ENCODE results near the gene COMTD1. TPM values are rescaled to one million over a fixed set of nuclear protein-coding genes. Genes with fewer than 3 reads are reported as not detected.
"Not testable (repeated sequence)": the region's sequence is repeated elsewhere in the genome, so short reads cannot be mapped to it uniquely, and the experiment has no call there.

The COMTD1 gene
- total and polyA plus RNA-seq, 2 donors (not counting 3 experiments of a cell fraction or from before 2014, with no cell fraction given): 18.4 to 18.6 TPM

DNA sequence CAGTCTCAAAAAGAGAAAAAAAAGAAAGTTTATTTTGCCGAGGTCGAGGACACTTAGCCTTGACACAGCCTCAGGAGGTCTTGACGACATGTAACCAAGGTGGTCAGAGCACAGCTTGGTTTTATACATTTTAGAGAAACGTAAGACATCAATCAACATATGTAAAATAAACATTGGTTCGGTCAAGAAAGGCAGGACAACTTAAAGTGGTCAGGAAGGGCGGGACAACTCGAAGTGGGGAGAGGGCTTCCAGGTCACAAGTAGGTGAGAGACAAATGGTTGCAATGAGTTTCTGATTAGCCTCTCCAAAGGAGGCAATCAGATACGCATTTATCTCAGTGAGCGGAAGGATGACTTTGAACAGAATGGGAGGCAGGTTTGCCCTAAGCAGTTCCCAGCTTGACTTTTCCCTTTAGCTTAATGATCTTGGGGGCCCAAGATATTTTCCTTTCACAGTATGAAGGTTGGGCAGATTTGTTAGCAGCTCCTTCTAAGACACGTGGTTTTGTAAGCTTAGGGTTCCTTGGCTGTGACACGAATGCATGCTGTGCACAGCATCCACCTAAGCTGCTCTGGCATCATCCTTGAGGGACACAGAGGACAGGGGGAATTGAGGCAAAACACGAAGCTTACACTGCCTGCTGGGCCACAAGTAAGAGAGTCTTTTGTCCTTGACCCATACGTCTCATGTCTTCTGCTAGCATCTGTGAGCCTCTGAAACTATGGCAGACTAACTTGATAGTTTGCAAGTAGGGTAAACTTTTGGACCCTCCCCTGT is 28.5 kb downstream of the COMTD1 start:
- H3K4me3 ChIP-seq (replicated peaks in 1 of 3; ENCODE audit: insufficient read depth in 1 of 3, low read depth in 1 of 3, low read length in 3 of 3): no peak overlapping the region
- H3K9me1 ChIP-seq (replicated peaks; ENCODE audit: control insufficient read depth, extremely low read depth, insufficient read depth, low read length): no peaks in the 10 kb centered on the region
- H3K4me2 ChIP-seq (ENCODE audit: insufficient read depth, low read length): no peak overlapping the region
- H3K79me2 ChIP-seq (ENCODE audit: control insufficient read depth, insufficient read depth, low read length): peaks cover 16% of the 10 kb centered on the region
- dilution Hi-C loops (cut with MboI; ENCODE audit: extremely low pct_ligation_motif_present, low sequenced_read_pairs) (no loop called here), intact Hi-C loops (cut with micrococcal nuclease) (no loop called here)
- peaks cover 13% of the 10 kb centered on the region for H3K4me1 ChIP-seq (ENCODE audit: control insufficient read depth, extremely low read depth, insufficient read depth, low read length)
- no peak for DNase-seq (ENCODE audit: low read depth, low spot score)
- BruUV-seq (replicated peaks): no TSS peak
- peaks cover under 1 to 2% of the 10 kb centered on the region in 2 experiments for H3K36me3 ChIP-seq (ENCODE audit: control insufficient read depth in 2 of 2, extremely low read depth in 1 of 2, insufficient read depth in 2 of 2, low read length in 2 of 2)
- TF ChIP-seq GATA2 (IDR thresholded peaks at IDR 0.05; ENCODE audit: insufficient read depth, insufficient read length, low read depth, low read length) (no peak), MYC (IDR thresholded peaks at IDR 0.05; ENCODE audit: low read depth, low read length) (no peak), EZH2 (IDR thresholded peaks at IDR 0.05; ENCODE audit: borderline replicate concordance, low read depth, low read length, severe bottlenecking) (no peak), POLR2A (IDR thresholded peaks at IDR 0.05; ENCODE audit: low read depth, low read length) (no peak), POLR2AphosphoS5 (IDR thresholded peaks at IDR 0.05; ENCODE audit: insufficient read depth, low read depth, low read length) (no peak), FOS (IDR thresholded peaks at IDR 0.05; ENCODE audit: borderline replicate concordance, insufficient read depth, low read length) (no peak), JUN (IDR thresholded peaks at IDR 0.05; ENCODE audit: borderline replicate concordance, insufficient read depth, insufficient read length, low read depth) (no peak)
- TF ChIP-seq, protein P1, sequence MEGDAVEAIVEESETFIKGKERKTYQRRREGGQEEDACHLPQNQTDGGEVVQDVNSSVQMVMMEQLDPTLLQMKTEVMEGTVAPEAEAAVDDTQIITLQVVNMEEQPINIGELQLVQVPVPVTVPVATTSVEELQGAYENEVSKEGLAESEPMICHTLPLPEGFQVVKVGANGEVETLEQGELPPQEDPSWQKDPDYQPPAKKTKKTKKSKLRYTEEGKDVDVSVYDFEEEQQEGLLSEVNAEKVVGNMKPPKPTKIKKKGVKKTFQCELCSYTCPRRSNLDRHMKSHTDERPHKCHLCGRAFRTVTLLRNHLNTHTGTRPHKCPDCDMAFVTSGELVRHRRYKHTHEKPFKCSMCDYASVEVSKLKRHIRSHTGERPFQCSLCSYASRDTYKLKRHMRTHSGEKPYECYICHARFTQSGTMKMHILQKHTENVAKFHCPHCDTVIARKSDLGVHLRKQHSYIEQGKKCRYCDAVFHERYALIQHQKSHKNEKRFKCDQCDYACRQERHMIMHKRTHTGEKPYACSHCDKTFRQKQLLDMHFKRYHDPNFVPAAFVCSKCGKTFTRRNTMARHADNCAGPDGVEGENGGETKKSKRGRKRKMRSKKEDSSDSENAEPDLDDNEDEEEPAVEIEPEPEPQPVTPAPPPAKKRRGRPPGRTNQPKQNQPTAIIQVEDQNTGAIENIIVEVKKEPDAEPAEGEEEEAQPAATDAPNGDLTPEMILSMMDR (IDR thresholded peaks at IDR 0.05; ENCODE audit: extremely low read depth in 1 of 2, insufficient read depth in 1 of 2, low read depth in 1 of 2, low read length in 2 of 2): no peak
- TF ChIP-seq, protein P2, sequence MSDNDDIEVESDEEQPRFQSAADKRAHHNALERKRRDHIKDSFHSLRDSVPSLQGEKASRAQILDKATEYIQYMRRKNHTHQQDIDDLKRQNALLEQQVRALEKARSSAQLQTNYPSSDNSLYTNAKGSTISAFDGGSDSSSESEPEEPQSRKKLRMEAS (IDR thresholded peaks at IDR 0.05; ENCODE audit: insufficient read depth, insufficient read length): no peak
- H3K27ac ChIP-seq (ENCODE audit: insufficient read depth, low read depth, low read length): no peak overlapping the region
- no peaks in the 10 kb centered on the region for H3K27me3 ChIP-seq (ENCODE audit: control insufficient read depth in 2 of 2, insufficient read depth in 2 of 2, low read length in 2 of 2)
- no peak overlapping the region for H3K9ac ChIP-seq (replicated peaks; ENCODE audit: extremely low read depth, insufficient read depth, low read length)
- H4K20me1 ChIP-seq (replicated peaks; ENCODE audit: control insufficient read depth, extremely low read depth, insufficient read depth, low read length): peaks cover 3% of the 10 kb centered on the region
- no peak for FAIRE-seq
- no peak overlapping the region for H2AFZ ChIP-seq (ENCODE audit: low read depth, low read length)
- ChIA-PET CTCF (interaction anchor here (1.6 kb wide), 1 partner anchor 19 kb away, joined by 6 read pairs; no protein-coding TSS in a partner anchor), POLR2A (interaction anchor here (0.7 kb wide), 1 partner anchor 28 kb away, joined by 3 read pairs; no protein-coding TSS in a partner anchor)
- no peaks in the 10 kb centered on the region for H3K9me3 ChIP-seq (replicated peaks; ENCODE audit: control insufficient read depth, insufficient read depth, low read length)

DNA sequence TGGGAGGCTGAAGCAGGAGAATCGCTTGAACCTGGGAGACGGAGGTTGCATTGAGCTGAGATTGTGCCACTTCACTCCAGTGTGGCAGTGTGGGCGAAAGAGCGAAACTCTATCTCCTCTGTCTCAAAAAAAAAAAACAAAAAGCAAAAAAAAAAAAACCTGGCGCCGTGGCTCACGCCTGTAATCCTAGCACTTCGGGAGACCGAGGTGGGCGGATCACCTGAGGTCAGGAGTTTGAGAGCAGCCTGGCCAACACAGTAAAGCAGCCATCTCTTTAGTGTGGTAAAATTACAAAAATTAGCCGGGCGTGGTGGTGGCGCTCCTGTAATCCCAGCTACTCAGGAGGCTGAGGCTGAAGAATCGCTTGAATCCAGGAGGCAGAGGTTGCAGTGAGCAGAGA is 29.1 kb downstream of the COMTD1 start:
- H3K9me3 ChIP-seq (replicated peaks; ENCODE audit: control insufficient read depth, insufficient read depth, low read length); H3K4me3 ChIP-seq (replicated peaks in 1 of 3; ENCODE audit: insufficient read depth in 1 of 3, low read depth in 1 of 3, low read length in 3 of 3); H3K4me2 ChIP-seq (ENCODE audit: insufficient read depth, low read length); BruUV-seq (replicated peaks); H3K9me1 ChIP-seq (replicated peaks; ENCODE audit: control insufficient read depth, extremely low read depth, insufficient read depth, low read length); H3K4me1 ChIP-seq (ENCODE audit: control insufficient read depth, extremely low read depth, insufficient read depth, low read length); H2AFZ ChIP-seq (ENCODE audit: low read depth, low read length); H3K27me3 ChIP-seq (ENCODE audit: control insufficient read depth in 2 of 2, insufficient read depth in 2 of 2, low read length in 2 of 2); dilution Hi-C loops (cut with MboI; ENCODE audit: extremely low pct_ligation_motif_present, low sequenced_read_pairs); H4K20me1 ChIP-seq (replicated peaks; ENCODE audit: control insufficient read depth, extremely low read depth, insufficient read depth, low read length); DNase-seq (ENCODE audit: low read depth, low spot score); H3K36me3 ChIP-seq (ENCODE audit: control insufficient read depth in 2 of 2, extremely low read depth in 1 of 2, insufficient read depth in 2 of 2, low read length in 2 of 2); H3K79me2 ChIP-seq (ENCODE audit: control insufficient read depth, insufficient read depth, low read length); intact Hi-C loops (cut with micrococcal nuclease); FAIRE-seq; H3K9ac ChIP-seq (replicated peaks; ENCODE audit: extremely low read depth, insufficient read depth, low read length); H3K27ac ChIP-seq (ENCODE audit: insufficient read depth, low read depth, low read length): not testable (repeated sequence)
- ChIA-PET POLR2A (interaction anchor here (0.7 kb wide), 1 partner anchor 1024 kb away, joined by 4 read pairs; no protein-coding TSS in a partner anchor), CTCF (interaction anchor here (1.6 kb wide), 1 partner anchor 19 kb away, joined by 6 read pairs; no protein-coding TSS in a partner anchor)
